ENCODE results near the gene C19orf33.

GRCh38 chr19:38281811-38282566 is 22.1 kb upstream of the C19orf33 start:
- TF ChIP-seq CTCF (IDR thresholded peaks at IDR 0.05; ENCODE audit: low read depth, low read length) (no peak), POLR2A (IDR thresholded peaks at IDR 0.05; ENCODE audit: extremely low read depth, insufficient read length) (no peak), MYC (IDR thresholded peaks at IDR 0.05; ENCODE audit: low read depth, low read length) (no peak)

Data from NB4 (cell line).